Superior temporal gyrus (tissue), 1 donor: ENCODE results near the gene KRT73.

Experiments used
- DNase-seq: peaks from one replicate; pipeline ENCODE4 v3.0.0-alpha.2; 2016; ENCODE audit errors: extremely low spot score

KRT73 gene

DNA sequence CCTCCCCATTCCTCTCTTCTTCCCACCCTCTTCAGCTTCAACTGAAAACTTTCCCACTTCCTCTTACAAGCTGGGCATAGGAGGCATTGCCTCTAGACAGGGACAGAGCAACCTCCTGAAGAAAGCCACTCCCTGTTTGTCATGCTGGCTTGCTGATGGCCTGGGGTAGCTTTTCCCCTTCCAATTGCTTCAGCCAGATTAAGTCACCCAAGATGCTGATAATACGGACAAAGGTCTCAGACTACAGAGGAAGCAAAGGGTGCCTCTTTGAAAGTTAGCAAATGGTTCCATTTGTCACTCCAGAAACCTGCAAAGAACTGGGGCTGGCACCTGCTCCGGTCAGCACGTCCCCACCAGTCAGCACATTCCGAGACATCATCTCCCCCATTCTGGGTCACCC, 27.6 kb upstream of the KRT73 start:
- no peak for DNase-seq

DNA sequence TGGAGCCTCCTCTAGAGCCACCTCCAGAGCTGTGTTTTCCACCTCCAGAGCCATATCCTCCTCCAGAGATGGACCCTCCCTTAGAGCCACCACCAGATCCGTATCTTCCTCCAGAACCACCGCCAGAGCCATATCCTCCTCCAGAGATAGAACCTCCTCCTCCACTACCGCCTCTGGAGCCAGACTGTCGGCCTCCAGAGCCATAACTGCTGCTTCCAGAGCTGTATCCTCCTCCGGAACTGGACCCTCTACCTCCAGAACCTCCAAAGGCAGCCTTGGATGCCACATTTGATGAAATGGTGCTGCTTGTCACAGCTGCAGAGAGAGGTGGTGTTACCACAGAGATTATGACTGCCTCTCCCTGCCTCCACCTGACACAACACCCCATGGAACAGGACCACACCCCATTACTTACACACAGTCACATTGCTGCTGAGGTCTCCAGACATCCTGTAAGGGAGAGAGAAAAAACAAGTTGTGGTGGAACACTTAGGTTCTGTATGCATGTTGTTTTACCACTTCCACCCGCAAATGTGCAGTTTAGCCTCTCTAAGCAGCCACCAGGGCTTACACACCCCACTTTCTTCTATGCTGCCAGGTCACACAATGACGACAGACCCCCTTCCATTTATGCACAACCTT, 26.9 kb upstream of the KRT73 start:
- DNase-seq = no peak

DNA sequence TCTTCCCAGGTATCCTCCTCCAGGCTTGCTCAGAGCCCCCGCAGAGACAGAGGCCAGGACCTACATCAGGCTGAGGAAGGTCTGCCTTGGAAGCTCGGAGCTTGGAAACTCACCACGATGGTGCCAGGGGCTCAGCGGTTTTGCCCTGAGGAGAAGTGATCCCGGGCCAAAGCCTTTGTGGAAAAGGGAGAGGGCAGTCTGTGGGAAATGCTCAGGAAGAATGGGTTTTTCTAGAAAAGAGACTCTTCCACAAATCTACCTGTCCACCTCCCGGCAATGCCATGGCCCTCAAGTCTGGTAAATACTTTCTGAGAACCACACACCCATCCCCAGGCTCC, 25.7 kb upstream of the KRT73 start:
- DNase-seq = no peak

DNA sequence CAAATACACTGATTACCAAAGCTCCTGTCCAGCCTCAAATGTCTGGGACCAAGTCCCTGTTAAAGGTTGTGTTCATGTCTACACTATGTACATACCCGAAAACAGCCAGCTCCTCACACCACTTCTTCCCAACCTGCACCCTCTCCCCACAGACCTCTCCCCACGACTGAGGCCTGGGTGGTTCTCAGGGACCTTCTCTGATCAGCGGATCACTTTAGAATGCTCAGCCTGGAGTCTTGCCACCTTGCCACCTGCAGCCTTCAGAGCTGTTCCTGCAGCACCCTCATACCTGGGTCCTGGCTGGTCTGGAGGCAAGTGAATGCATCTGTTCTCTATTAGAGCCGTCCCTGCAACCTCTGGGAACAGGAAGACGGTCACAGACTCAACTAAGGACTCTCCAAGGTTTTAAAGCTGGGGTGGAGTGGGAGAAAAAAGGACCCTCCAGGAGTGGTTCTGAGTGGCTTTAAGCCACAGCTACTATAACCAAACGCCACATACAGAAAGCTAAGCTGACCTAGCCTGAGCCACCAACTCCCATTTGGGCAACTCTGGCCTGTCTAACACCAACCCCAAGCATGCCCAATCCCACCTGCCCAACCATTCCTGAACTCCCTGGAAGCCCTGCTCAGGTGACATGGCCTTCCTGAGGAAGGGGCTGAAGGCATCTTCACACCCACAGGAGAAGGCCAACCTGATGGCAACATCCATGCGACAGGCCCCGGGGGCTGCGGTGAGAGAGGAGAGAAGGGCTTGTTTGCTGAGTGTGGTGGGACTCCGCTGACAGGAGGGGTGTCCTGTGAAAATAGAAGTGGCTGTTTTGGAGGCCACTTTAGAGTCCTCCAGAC, 25.1 kb upstream of the KRT73 start:
- DNase-seq = no peak

DNA sequence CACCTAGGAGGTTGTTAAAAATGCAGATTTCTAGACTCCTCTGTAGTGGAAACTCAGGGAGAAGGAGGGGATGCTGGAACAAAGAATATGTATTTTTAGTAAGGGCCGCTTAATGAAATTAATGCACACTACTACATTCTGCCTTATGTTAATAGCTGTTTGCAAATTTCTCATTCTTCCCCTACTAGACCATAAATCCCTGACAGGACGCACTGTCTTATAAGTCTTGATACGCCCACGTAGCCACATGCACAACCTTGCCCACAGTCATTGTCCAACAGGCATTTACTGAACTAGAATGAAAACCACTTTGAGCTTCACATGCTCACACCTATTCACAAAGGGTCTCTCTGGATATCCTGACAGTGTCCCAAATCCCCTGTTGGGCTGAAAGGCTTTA, 23.1 kb upstream of the KRT73 start:
- DNase-seq = no peak

DNA sequence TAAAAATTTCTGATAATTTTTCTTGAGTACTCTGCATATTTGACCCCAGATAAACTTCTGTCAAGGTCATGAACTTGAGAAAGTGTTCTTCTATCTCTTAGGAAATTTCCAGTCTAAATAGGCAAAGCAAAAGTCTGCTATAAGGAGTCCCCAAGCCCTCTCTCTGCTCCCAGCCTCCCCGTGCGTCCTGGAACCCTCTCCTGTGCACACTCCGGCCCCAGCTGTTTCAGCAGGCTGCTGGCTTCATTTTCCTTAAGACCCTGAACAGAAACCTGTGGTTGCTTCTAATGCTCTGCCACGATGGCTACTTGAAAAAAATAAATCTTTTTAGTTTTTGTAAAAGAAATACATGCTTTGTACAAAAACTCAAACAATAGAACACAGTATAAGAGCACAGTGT, 18.9 kb upstream of the KRT73 start:
- DNase-seq = no peak

DNA sequence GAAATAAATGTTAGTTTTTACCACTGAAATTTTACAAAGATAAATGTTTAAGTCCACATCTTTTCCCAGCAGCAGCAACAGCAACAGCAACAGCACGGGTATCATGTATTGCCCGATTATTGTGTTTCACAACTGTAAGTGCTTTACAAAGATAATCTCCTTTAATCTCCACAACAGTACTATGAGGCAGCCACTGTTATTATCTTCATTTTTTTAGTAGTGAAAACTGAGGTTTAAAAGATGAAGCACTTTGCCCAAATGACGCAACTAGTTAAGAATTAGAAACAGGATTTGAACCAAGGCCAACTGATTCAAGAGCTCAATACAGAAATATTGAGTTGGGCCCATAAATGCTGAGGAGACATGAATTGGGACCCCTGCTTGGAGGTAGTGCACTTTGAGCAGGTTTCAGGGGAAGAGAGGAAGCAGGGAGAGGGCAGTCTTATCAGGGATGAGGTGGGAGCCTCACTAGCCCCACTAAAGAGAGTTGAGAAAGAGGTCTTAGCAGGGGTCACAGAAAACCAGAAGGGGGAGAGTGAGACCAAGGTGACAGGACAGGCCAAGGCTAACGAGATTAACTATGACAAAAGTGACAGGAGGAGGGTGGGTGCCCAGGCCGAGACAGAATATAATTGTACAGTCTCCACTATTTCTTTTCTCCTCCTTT, 18.4 kb upstream of the KRT73 start:
- no peak for DNase-seq

DNA sequence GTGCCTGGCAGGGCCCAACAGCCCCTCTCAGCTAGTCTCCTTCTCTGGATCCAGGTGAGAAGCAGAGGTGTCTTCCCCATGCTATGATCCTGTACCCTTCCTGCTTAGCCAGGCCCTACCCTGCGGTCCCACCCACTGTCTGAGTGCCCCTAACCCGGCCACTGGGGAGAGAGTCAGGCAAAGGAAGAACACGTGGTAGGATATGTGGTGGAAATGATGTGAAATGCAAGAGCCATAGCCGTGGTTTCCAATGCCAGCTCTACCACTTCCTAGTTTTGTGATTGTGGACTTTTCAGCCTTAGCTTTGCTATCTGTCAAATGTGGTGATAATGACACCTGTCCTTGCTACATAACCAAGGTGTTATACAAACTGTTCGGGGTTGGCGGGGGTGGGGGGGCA, 17.8 kb upstream of the KRT73 start:
- DNase-seq = no peak

DNA sequence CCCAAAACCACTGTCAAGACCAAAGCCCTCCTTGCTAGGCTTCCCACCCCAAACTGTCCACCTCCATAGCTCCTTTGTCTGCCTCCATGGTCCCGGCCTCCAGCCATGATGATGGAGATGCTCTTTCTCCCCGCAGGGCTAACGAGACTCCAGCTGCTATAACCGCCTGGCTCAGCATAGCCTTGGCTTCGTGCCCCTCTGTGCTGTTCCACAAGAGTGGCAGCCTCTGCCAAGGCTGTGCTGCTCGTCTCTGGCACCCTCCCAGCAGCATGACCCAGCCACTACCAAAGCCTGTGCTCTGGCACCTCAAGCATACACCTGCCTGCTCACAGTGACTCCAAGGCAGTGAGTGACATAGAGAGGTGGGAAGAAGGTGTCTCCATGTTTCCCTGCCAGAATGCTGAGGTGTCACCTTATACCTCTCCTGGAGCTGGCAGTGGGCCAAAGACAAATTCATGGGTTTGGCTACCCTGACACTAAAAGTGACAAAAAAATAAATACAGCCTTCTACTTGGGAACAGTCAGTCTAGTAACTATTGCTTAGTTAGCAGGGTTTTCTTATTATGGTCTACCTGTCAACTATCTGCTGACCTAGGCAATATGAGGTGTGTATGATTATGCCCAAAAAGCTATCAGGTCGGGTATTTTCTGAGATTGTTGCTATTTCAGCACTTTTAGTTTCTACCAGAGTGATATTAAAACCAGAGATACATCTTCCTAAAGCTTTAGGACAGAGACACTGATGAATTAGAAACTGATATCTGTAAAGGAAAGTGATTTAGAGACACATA, 16.1 kb upstream of the KRT73 start:
- peak; percentile 85 for DNase-seq

DNA sequence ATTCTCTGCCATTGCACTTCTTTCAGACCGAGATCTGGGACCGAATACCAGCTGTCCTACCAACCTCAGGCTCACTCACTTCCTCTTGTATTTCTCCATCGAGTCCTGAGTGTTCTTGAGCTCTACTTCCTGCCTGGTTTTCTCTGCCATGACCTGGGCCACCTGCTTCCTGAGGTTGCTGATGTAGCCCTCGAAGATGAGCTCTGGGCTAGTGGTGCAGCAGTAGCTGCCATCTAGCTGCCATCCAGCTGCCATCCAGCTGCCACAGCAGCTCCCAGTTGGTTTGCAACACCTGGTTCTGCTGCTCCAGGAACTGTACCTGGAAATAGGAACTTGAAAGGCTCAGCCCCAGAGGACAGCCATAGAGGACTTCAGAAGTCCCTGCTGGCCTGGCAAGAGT, 15.0 kb upstream of the KRT73 start:
- DNase-seq = no peak

DNA sequence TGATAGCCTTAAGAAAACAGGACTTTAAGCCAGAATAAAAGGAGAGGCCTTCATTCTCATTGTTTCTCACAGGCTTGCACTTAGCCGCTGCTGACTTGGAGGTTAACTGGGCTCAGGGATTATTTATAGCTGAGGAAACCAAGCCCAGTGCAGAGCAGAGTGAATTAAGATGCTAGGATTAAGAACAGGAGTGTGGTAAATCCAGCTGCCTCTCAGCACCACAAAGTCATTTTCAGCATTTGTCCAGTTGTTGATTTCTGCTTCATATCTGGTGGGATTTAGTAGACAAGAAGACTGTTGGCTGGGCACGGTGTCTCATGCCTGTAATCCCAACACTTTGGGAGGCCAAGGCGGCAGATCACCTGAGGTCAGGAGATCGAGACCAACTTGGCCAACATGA, 14.3 kb upstream of the KRT73 start:
- no peak for DNase-seq

DNA sequence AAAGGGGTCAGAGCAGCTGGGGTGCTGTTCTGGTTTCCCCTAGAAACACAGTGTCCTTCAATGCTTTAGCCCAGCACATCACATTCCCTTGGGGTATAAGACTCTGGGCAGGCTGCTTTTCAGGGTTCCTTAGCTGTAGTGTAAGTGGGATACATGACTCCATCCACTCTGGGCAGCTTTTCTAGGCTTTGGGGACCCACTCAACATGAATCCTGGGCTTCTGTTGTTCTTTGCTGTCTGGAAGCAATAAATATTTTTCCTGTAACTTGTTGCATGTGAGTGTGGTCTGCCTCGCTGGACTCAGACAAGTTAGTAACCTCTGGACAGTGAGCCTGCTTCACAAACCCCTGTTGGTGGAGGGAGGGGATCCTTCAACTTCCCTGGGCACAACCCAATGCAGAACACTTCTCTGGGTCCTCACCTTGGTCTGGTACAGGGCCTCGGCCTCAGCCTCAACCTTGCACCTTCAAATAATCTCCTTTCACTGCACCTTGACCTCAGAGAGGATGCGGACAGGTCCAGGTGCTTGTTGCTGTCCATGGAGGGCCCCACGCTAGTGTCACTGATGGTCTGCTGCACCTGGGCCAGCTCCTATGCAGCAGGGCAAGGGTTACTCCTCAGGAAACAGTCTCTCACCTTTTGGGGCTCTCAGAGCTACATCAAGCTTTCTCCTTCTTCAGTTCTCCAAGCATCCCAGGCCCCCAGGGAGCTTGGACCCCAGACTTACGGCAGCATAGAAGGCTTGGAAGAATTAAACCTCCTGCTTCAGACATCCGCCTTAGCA, 13.5 kb upstream of the KRT73 start:
- DNase-seq = no peak

DNA sequence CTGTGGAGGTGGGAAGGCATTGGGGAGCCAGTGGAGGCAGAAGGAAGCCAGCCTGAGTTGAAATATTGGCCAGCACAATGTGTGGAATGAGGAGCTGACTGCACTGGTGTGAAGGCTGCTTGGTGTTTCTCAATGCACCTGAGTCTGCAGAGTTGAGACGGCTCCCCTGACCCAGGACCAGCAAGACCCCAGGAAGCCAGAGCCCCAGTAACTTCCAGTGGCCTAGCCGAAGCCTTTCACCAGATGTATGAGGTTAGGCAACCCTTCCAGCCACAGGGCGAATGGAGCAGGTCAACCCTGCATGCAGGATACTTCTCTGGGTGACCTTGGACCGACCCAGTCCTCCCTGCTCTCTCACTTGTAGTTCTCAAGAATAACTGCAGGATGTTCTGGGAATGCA, 12.9 kb upstream of the KRT73 start:
- no peak for DNase-seq

DNA sequence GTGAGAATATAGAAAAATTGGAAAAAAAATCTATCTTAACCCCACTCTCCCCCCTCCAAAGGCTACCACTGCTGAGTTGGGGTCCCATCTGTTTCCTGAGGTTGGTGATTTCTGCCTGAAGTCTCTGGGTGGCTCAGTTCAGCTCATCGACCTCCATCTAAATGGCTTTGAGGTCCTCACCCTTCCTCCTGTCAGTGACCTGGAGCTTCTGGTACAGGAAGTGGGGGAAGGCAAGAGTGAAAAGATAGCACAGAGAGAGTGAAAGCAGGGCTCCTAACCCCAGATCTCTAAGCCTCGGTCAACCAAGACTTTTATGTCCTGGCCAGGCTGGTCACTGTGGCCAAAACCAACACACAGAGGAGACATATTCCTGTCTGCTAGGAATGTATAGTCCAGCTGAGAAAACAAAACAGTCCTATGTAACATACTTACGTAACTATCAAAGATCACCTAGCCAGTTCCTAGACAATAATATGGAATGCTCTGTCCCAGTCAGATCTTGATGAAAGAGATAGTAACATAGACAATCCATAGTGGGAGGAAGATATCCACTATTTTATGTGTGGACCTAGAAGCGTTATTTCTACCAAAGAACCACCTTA, 12.3 kb upstream of the KRT73 start:
- DNase-seq = no peak

DNA sequence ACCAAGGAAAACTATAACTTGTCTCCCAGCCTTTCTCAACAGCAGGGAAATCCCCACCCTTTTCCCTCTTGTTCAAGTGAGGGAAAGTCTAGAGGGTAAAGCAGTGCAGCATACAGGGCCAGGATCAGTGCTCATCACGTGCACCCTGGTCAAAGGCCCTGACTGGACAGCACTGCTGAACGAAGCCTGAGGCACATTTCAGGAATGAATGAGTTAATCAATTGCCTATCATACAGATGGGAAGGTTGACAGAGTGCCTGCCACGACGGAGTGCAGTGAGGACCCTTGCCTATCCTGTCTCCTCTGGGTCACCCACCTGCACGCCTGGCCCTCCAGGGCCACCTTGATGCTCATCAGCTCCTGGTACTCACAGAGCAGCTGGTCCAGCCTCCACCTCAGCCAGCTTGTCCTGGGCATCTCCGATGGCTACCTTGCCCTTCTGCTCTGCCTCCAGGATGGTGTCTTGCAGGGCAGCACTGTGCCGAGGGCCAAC, 11.7 kb upstream of the KRT73 start:
- DNase-seq = no peak

DNA sequence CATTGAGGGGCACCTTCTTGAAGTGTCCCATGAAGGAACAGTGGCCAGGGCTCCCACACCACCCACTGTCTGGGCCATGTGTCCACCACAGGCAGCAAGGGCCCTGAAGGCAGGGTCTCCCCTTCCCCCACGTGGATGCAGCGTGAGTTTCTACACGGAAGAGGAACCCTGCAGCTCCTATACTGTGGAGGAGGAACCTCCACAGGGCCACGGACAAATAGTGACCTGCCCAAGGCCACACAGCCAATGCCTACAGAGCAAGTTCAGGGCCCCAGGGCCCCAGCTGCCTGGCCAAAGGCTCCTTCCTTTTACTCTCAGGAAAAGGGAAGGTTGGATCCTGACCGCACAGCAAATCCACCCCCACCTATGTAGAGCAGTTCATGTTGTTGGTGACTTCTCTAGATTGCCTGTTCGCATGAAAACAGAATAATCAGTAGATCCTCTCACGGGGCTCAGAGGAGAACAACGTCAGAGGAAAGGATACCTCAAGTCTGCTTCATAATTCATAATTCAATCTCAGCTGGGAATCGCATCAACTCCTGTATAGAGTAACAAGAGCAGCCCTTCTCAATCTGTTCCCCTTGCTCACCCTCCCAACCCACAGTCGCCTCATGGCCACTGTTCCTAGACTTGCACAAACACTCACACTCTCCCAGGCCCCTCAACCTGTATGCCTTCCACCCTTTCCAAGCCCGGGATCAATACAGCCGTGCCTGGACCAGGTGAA, 11.1 kb upstream of the KRT73 start:
- DNase-seq = no peak

DNA sequence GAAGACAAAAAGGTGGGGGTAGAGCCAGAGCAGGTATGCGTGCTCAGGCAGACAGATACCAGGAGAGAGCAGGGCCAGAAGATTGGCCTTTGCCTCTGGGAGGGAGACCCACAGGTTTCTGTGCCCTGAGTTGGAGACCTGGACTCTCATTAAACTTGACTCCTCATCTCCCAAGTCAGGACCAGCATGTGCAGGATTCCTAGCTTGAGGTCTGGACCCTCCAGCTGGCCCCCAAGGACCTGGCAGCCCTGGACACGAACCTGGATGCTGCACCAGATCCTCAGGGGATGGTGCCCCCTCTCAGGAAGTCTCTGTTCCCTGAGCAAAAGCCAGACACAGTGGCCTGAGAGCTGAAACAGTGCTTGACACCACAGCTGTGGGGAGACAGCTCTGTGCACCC, 10.5 kb upstream of the KRT73 start:
- no peak for DNase-seq

DNA sequence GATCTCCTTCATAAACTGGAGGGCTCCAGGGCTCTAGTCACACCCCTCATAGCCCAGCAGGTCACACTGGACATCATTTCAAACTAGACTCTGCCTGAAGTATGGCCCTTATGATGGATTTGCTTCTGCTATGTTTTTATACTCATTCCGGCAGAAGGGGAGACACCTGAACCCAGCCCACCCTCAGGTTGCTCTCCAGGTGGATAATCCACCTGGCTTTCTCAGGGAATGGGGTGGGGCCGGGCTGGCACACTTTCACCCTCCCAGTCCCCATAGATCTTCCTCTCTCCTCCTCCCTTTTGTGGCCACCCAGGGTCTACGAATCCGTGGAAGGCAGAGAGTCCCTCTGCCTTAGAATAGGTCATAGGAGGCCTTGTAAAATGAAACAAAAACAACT, 9.8 kb upstream of the KRT73 start:
- DNase-seq = no peak

DNA sequence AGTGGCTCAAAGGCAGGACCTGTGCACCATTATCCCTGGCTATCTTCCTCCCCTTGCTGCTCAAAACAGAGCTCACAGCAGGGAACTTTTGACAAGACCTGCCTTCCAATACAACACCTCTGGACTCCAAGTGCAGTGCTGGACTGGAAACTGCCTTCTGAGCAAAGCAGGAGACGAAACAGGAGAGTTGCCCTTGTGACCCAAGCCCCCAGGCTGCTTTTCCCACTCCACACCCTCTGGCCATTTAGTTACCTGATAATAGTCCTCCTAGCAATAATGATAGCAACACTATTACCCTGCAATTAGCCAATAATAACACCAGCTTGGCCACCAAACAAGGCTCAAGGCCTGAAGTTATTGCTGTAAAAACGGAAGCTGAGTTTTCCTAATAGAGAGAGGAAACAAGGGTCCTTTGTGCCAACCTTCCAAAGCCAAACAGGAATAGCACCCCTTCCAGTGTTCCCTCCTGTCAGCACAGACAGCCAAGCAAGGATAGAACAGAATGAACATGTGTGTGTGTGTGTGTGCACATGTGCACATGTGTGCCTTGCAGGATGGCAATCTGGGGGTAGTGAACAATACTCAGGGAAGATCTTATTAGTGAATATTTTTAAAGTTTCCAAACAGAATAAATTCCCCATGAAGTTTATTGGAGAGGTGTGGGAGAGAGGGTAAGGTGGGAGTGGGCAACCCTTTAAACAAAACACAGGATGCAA, 9.2 kb upstream of the KRT73 start:
- no peak for DNase-seq

DNA sequence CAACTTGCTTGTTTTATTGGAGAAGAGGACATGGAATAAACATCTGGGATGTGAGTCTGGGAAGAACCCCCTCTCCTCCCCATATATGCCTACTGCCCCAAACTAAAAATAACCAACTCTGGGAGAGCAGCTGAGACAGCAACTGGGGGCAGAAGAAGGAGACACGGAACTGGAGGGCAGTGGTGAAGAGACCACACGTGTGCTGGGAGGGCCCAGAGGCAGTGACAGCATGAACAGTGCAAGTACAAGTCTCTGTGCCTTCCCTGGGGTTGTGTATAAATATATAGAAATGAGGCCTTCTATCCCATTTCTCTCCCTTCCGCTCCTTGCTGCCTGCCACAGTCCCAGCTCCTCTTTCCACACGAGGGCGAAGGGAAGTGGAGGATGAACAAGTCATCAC, 4.0 kb upstream of the KRT73 start:
- no peak for DNase-seq
